Psoas muscle (tissue), 8 donors: Measurements from ENCODE around the gene CTSF. TPM values are rescaled to one million over a fixed set of nuclear protein-coding genes. Genes with fewer than 3 reads are reported as not detected.
A peak's percentile ranks its signal among the peaks of the same experiment; 100 is the strongest.
"Not testable (repeated sequence)": the region's sequence is repeated elsewhere in the genome, so short reads cannot be mapped to it uniquely, and the experiment has no call there.

ENCODE experiments used
- ATAC-seq, 4 donors: fragments of 200-7000 bp; cut with Tn5 transposase; one replicate each; pipeline ENCODE4 v1.9.1; 2020; ENCODE audit warnings: moderate library complexity in 3 of 4, mild to moderate bottlenecking in 2 of 4
- DNase-seq, 2 donors: peaks; one replicate each; pipeline ENCODE4 v3.0.0-alpha.2; 2020
- H3K27ac ChIP-seq: fragments of 200-600 bp; one replicate; pipeline ENCODE4 v1.8.0; 2022
- H3K27me3 ChIP-seq, 3 donors: fragments of 200-600 bp in 1 of 3; one replicate each; pipeline versions ENCODE4 v1.6.1 to v1.8.0; 2013 to 2022; ENCODE audit warnings: low read length in 2 of 3, mild to moderate bottlenecking in 2 of 3, moderate library complexity in 1 of 3; ENCODE audit not compliant: insufficient read depth in 3 of 3
- H3K36me3 ChIP-seq, 2 donors: fragments of 200-600 bp in 1 of 2; one replicate each; pipeline versions ENCODE4 v1.6.1 to v1.8.0; 2013 to 2022; ENCODE audit warnings: low read depth in 1 of 2, mild to moderate bottlenecking in 1 of 2, moderate library complexity in 1 of 2; ENCODE audit not compliant: insufficient read depth in 1 of 2
- H3K4me1 ChIP-seq: fragments of 200-600 bp; one replicate; pipeline ENCODE4 v1.8.0; 2022
- H3K4me3 ChIP-seq: fragments of 200-600 bp; one replicate; pipeline ENCODE4 v1.8.0; 2022; ENCODE audit warnings: mild to moderate bottlenecking
- H3K9me3 ChIP-seq: fragments of 200-600 bp; one replicate; pipeline ENCODE4 v1.8.0; 2022
- WGBS, 3 donors: extraction: QIAGEN DNeasy Blood & Tissue Kit; methylation state at CpG; one replicate each; pipeline versions ENCODE4 v1.1.6 to v1.1.7; 2013; 5-methylcytosine and 5-hydroxymethylcytosine counted together
- intact Hi-C, 2 donors: fragments of 100-400 bp; cut with DNase I; formaldehyde crosslinking; loops; one replicate each; pipeline versions ENCODE4 v1.11.0 to v1.14.2; 2022
- polyA plus RNA-seq, 3 donors: library from polyadenylated mRNA; stranded (reverse); fragments of 200-250 nt; gene quantifications; one replicate each; pipeline ENCODE4 v1.2.3, GENCODE V29; 2013
- total RNA-seq, 4 donors: library from RNA; stranded (reverse); fragmentation: NEBNext Ultra II Directional in 2 of 4; extraction: Animal tissue kit (Norgen Biotek cat#: 25700) in 2 of 4; gene quantifications; one replicate each; pipeline versions ENCODE4 v1.2.1 to v1.2.4, GENCODE V29; 2021 to 2023
- TF ChIP-seq, protein P1 (sequence below): fragments of 200-600 bp; IDR thresholded peaks from one replicate; pipeline ENCODE4 v1.8.0; 2022; ENCODE audit warnings: antibody characterized with exemption
- donor health status: healthy with polysubstance abuse.
- donor health status: DM: no; HTN: no; CAD: no; lungs with moderate emphysema.
- donor health status: Bipolar disorder and iron deficiency.
- donor health status: healthy.
- donor health status: DM: yes; HTN: yes; CAD: no.
- donor health status: DM: no; HTN: no; CAD: no.
- donor health status: DM: no; HTN: no; CAD: no.
- donor health status: DM: yes; HTN: yes; CAD: no.

The CTSF gene
- total and polyA plus RNA-seq, 7 donors: 16.5 to 79.0 (median 31.8) TPM

DNA sequence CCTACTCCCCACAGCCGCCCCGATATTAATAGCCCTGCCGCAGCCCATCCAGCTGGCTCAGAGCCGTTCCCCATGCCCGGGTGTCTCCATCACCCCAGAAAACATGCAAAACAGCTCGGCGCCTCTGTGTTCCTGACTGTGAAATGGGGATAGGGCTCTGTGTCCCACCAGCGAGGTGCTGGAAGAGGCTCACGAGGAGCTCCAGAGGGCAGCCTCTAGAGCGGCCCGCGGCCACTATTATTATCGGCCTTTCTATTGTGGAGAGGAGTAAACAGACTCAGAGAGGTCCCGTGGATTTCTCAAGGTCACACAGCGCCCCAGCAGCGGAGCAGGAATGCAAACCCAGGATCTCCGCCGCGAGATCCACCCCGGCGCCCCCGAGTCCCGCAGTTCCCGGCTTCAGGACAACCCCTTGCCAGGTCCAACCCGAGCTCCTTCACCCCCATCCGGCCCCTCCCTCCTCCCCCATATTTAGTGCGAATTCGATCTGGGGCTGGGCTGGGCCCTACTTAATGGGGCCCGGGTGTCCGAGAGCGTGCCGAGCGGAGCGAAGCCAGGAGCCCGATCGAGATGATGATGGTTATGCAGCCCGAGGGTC is 21.9 kb downstream of the CTSF start, which contains the start of gene ACTN3:
TSS of gene ACTN3 (plus strand) at position 536 of the 598 bp plus-strand sequence. CDS start at position 571, 35 bp downstream.
- no peaks in the 10 kb centered on the region for H3K27me3 ChIP-seq
- TF ChIP-seq, protein P1, sequence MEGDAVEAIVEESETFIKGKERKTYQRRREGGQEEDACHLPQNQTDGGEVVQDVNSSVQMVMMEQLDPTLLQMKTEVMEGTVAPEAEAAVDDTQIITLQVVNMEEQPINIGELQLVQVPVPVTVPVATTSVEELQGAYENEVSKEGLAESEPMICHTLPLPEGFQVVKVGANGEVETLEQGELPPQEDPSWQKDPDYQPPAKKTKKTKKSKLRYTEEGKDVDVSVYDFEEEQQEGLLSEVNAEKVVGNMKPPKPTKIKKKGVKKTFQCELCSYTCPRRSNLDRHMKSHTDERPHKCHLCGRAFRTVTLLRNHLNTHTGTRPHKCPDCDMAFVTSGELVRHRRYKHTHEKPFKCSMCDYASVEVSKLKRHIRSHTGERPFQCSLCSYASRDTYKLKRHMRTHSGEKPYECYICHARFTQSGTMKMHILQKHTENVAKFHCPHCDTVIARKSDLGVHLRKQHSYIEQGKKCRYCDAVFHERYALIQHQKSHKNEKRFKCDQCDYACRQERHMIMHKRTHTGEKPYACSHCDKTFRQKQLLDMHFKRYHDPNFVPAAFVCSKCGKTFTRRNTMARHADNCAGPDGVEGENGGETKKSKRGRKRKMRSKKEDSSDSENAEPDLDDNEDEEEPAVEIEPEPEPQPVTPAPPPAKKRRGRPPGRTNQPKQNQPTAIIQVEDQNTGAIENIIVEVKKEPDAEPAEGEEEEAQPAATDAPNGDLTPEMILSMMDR: no peak
- peaks cover 33% of the 10 kb centered on the region for H3K4me1 ChIP-seq
- DNase-seq: peak; percentile 46 to 69
- ATAC-seq: peak; percentile 1 to 24 (median 8)
- 1 to 7% (median 2%) methylated on average over 37 of the region's 37 CpGs for WGBS, 3 donors
- peak within 1 kb of the TSS; percentile 89 for H3K27ac ChIP-seq
- peaks cover 0 to 12% of the 10 kb centered on the region in 2 donors for H3K36me3 ChIP-seq
- H3K4me3 ChIP-seq: peak within 1 kb of the TSS; percentile 83
- H3K9me3 ChIP-seq: no peaks in the 10 kb centered on the region
- intact Hi-C loops: no loop called here

DNA sequence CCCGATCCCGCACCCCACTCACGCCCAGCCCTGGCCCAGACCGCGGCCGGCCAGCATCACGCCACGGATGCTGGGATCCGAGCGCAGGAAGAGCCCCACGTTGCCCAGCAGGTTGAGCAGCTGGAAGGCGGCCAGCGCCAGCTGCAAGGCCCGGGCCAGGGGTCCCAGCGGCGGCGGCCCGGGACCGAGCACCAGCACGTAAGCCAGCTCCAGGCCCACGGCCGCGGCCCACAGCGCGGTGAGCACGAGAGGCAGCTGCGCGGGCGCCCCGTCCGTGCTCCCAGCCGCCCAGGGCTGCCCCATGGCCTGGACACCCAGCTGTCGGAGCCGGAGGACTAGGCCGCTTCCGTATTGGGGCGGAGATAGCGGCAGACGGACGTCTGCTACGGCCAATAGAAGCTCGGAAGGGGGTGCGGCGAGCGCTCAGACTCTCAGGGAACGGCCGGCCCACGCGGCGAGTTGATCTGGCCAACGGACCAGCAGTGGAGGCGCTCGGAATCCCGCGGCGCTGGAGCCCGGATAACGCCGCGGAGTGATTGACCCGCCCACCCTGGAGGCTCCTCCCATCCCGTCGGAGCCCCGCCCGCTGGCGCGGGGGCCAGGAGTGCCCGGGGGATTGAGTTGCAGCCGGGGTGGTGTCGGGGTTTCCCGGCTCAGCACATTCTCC is 22.6 kb downstream of the CTSF start, which contains the start of gene ZDHHC24:
TSS of gene ZDHHC24 (minus strand) at position 348 of the 667 bp plus-strand sequence. CDS start at position 303, 45 bp downstream.
- Histone ChIP-seq H3K36me3 (peaks cover 0 to 12% of the 10 kb centered on the region in 2 donors), H3K27me3 (no peaks in the 10 kb centered on the region), H3K27ac (peak within 1 kb of the TSS; percentile 89), H3K4me3 (peak within 1 kb of the TSS; percentile 83), H3K4me1 (peaks cover 33% of the 10 kb centered on the region), H3K9me3 (no peaks in the 10 kb centered on the region)
- TF ChIP-seq, protein P1: no peak
- WGBS, 3 donors: 0 to 1% (median 1%) methylated on average over 65 to 71 of the region's 71 CpGs
- ATAC-seq (peak; percentile 90 to 93 (median 92)), DNase-seq (peak; percentile 99)
- intact Hi-C loops: no loop called here

DNA sequence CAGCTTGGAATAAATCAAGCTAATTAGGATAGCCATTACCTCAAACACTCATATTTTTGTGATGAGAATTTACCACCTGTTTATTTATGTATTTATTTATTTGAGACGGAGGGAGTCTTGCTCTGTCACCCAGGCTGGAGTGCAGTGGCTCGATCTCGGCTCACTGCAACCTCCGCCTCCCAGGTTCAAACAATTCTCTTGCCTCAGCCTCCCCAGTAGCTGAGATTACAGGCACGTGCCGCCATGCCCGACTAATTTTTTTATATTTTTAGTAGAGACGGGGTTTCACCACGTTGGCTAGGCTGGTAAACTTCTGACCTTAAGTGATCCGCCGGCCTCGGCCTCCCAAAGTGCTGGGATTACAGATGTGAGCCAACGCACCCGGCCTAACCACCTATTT is 23.5 kb downstream of the CTSF start:
- WGBS, 3 donors: 45 to 66% (median 45%) methylated on average over 14 of the region's 14 CpGs
- H3K27me3 ChIP-seq, ATAC-seq, DNase-seq, intact Hi-C loops, H3K9me3 ChIP-seq: not testable (repeated sequence)
- peaks cover 33% of the 10 kb centered on the region for H3K4me1 ChIP-seq
- H3K27ac ChIP-seq: peak overlapping the region; percentile 89
- H3K4me3 ChIP-seq: peak overlapping the region; percentile 83
- peaks cover 0 to 14% of the 10 kb centered on the region in 2 donors for H3K36me3 ChIP-seq

DNA sequence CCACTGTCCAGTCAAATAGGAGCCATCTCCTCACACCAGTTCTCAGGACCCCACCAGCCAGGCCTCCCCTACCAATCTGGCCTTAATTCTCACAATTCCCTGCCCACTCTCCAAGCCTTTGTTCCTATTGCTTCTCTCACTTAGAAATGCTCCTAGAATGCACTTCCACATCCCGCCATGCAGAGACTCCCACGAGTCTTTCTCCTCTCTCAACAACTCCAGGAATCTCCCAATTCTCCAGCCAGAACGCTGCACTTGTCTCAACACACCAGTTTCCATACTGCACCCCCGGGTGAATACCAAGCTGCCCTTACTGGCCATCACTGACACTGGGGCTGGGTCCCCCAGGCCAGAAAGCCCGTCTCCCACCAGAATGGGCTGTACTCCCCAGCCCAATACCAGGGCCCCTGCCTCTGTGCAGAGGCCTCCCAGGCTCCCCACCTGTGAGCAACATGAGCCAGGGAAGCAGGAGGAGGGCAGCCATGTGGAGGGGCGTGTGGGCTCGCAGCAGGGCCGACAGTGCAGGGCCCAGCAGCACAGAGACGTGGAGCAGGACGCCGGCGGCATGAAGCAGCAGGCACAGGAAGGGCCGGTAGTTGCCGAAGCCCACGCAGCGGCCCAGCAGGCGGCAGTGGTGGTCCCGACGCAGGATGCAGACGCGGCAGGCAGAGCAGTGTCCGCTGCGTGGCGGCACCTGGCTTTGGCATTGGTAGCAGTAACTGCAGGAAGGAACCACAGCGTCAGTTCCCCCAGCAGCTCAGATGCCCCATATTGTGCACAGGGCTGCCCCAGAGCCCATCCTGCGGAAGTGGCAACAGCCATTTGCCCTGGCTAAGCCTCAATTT is 24.9 kb downstream of the CTSF start:
- Histone ChIP-seq H3K27me3 (no peaks in the 10 kb centered on the region), H3K9me3 (no peaks in the 10 kb centered on the region), H3K27ac (peak overlapping the region; percentile 89), H3K36me3 (peaks cover 0 to 29% of the 10 kb centered on the region in 2 donors), H3K4me1 (peaks cover 33% of the 10 kb centered on the region), H3K4me3 (peak overlapping the region; percentile 2)
- intact Hi-C loops: no loop called here
- 38 to 50% (median 44%) methylated on average over 25 to 26 of the region's 26 CpGs for WGBS, 3 donors
- DNase-seq (peak in 1 of 2 donors; percentile 76), ATAC-seq (no peak)
- TF ChIP-seq, protein P1: peak; percentile 25
